ENCODE data around the gene STAT1.

The STAT1 gene

GRCh38 chr2:191031256-191031655 lies 17.3 kb upstream of the STAT1 start:
- DNase-seq (ENCODE audit: low spot score), result no peak

GRCh38 chr2:191030521-191031154 lies 16.7 kb upstream of the STAT1 start:
- peak; percentile 53 for DNase-seq (ENCODE audit: low spot score)

- DNase-seq (ENCODE audit: low spot score), result no peak
These were observed 15.4 kb upstream of the STAT1 start for GRCh38 chr2:191029280-191029950.

GRCh38 chr2:191026377-191026776 lies 12.4 kb upstream of the STAT1 start:
- DNase-seq (ENCODE audit: low spot score), result no peak

GRCh38 chr2:191025135-191025534 lies 11.2 kb upstream of the STAT1 start:
- no peak for DNase-seq (ENCODE audit: low spot score)

- DNase-seq (ENCODE audit: low spot score), result no peak
These were observed 9.3 kb upstream of the STAT1 start for GRCh38 chr2:191023235-191023679.

- DNase-seq (ENCODE audit: low spot score), result peak; percentile 78
These were observed 6.9 kb upstream of the STAT1 start for GRCh38 chr2:191020742-191021381.

- peak; percentile 98 for DNase-seq (ENCODE audit: low spot score)
These were observed 6.3 kb upstream of the STAT1 start for GRCh38 chr2:191020221-191020741.

GRCh38 chr2:191019376-191019775 lies 5.4 kb upstream of the STAT1 start:
- DNase-seq (ENCODE audit: low spot score), result no peak

- DNase-seq (ENCODE audit: low spot score), result no peak
These were observed 4.7 kb upstream of the STAT1 start for GRCh38 chr2:191018643-191019119.

- DNase-seq (ENCODE audit: low spot score), result no peak
These were observed 4.1 kb upstream of the STAT1 start for GRCh38 chr2:191018048-191018447.

GRCh38 chr2:191015831-191016230 lies 1.9 kb upstream of the STAT1 start:
- DNase-seq (ENCODE audit: low spot score), result no peak

- DNase-seq (ENCODE audit: low spot score), result no peak
These were observed 1.3 kb upstream of the STAT1 start for GRCh38 chr2:191015239-191015638.

- no peak for DNase-seq (ENCODE audit: low spot score)
These were observed 666 bp upstream of the STAT1 start for GRCh38 chr2:191014653-191015020.

GRCh38 chr2:191013682-191013931 lies 364 bp downstream of the STAT1 start:
- DNase-seq (ENCODE audit: low spot score), result no peak

- DNase-seq (ENCODE audit: low spot score), result no peak
These were observed 908 bp downstream of the STAT1 start for GRCh38 chr2:191012845-191013681.

GRCh38 chr2:191012346-191012745 lies 1.6 kb downstream of the STAT1 start:
- no peak for DNase-seq (ENCODE audit: low spot score)

GRCh38 chr2:191010887-191011885 lies 2.8 kb downstream of the STAT1 start:
- no peak for DNase-seq (ENCODE audit: low spot score)

- no peak for DNase-seq (ENCODE audit: low spot score)
These were observed 4.2 kb downstream of the STAT1 start for GRCh38 chr2:191009541-191010374.

GRCh38 chr2:191008286-191008685 lies 5.7 kb downstream of the STAT1 start:
- no peak for DNase-seq (ENCODE audit: low spot score)
